ENCODE data around the gene RNF212B.

Gene RNF212B

GRCh38 chr14:23297611-23298277 lies 60.0 kb downstream of the RNF212B start:
- DNase-seq = no peak

GRCh38 chr14:23299211-23299957 lies 61.6 kb downstream of the RNF212B start:
- DNase-seq = peak; percentile 62

- peak; percentile 16 for DNase-seq
Measured at GRCh38 chr14:23299986-23300686, 62.4 kb downstream of the RNF212B start.

- peak; percentile 22 for DNase-seq
Measured at GRCh38 chr14:23300687-23301223, 63.0 kb downstream of the RNF212B start.

GRCh38 chr14:23301288-23301968 lies 63.7 kb downstream of the RNF212B start:
- peak; percentile 97 for DNase-seq

- DNase-seq = no peak
Measured at GRCh38 chr14:23301969-23302289, 64.2 kb downstream of the RNF212B start.

- peak; percentile 88 for DNase-seq
Measured at GRCh38 chr14:23302290-23303225, 64.8 kb downstream of the RNF212B start, which contains the start of gene PPP1R3E. Gene PPP1R3E (minus strand): TSS chr14:23302859. CDS start chr14:23302576, 283 bp downstream.

GRCh38 chr14:23306412-23307145 lies 68.8 kb downstream of the RNF212B start, which contains the start of gene BCL2L2:
Gene BCL2L2 (plus strand): TSS chr14:23306833. CDS start chr14:23307768, 935 bp downstream.
- DNase-seq = no peak

- no peak for DNase-seq
Measured at GRCh38 chr14:23307146-23307530, 69.4 kb downstream of the RNF212B start.

GRCh38 chr14:23307687-23308644 lies 70.2 kb downstream of the RNF212B start:
- DNase-seq = no peak

- no peak for DNase-seq
Measured at GRCh38 chr14:23308721-23309445, 71.1 kb downstream of the RNF212B start.

- DNase-seq = no peak
Measured at GRCh38 chr14:23310546-23310945, 72.8 kb downstream of the RNF212B start.

GRCh38 chr14:23316300-23316699 lies 78.6 kb downstream of the RNF212B start:
- no peak for DNase-seq

GRCh38 chr14:23319746-23320583 lies 82.2 kb downstream of the RNF212B start:
- DNase-seq = no peak

GRCh38 chr14:23320584-23321571 lies 83.1 kb downstream of the RNF212B start, which contains the start of gene PABPN1:
Gene PABPN1 (plus strand): TSS chr14:23321457. CDS start chr14:23321470, 13 bp downstream.
- DNase-seq = peak; percentile 100
